Astrocyte (in vitro differentiated cells and primary cell): Measurements from ENCODE around the gene TLX2.

Experiments used
- CTCF ChIP-seq: IDR thresholded peaks from 2 replicates; pipeline ENCODE4 v1.5.1; 2011; ENCODE audit warnings: low read depth, mild to moderate bottlenecking, inconsistent platforms, low read length, moderate library complexity; ENCODE audit not compliant: insufficient read depth
- EZH2 ChIP-seq: IDR thresholded peaks from 2 replicates; pipeline ENCODE4 v1.6.1; 2012; ENCODE audit warnings: mild to moderate bottlenecking, low read length, inconsistent platforms; ENCODE audit not compliant: insufficient read depth

- no peak for TF ChIP-seq CTCF
- no peak for TF ChIP-seq EZH2
Observed at GRCh38 chr2:74559912-74560311, 45.7 kb downstream of the TLX2 start.
